D721Med (cell line): ENCODE measurements around the gene IRF3.

Experiments
- DNase-seq: peaks from one replicate; pipeline ENCODE4 v3.0.0; 2011; ENCODE audit warnings: low spot score; ENCODE audit not compliant: insufficient read length
- FAIRE-seq: peaks from 2 replicates; lab custom pipeline; 2011; peaks lifted over from hg19 to GRCh38; lab: Jason Lieb, UNC
- CTCF ChIP-seq: IDR thresholded peaks from 2 replicates; pipeline ENCODE4 v1.5.1; 2012; ENCODE audit warnings: mild to moderate bottlenecking, control low read depth; ENCODE audit not compliant: insufficient read depth; ENCODE audit errors: missing control alignments

Gene IRF3

DNA sequence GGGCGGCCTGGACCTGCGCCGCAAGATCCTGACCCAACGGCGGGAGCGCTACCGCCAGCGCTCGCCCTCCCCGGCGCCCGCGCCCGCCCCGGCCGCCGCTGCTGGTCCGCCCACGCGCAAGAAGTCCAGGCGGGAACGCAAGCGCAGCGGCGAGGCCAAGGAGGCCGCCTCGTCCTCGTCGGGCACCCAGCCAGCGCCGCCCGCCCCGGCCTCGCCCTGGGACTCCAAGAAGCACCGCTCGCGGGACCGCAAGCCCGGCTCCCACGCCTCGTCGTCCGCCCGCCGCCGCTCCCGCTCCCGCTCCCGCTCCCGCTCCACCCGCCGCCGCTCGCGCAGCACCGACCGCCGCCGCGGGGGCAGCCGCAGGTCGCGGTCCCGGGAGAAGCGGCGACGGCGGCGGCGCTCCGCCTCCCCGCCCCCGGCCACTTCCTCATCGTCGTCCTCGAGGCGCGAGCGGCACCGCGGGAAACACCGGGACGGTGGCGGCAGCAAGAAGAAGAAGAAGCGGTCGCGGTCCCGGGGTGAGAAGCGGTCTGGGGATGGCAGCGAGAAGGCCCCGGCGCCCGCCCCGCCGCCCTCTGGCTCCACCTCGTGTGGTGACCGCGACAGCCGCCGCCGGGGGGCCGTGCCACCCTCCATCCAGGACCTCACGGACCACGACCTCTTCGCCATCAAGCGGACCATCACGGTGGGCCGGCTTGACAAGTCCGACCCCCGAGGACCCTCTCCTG lies 13.7 kb downstream of the IRF3 start:
- FAIRE-seq (no peak), DNase-seq (no peak)
- no peak for TF ChIP-seq CTCF

DNA sequence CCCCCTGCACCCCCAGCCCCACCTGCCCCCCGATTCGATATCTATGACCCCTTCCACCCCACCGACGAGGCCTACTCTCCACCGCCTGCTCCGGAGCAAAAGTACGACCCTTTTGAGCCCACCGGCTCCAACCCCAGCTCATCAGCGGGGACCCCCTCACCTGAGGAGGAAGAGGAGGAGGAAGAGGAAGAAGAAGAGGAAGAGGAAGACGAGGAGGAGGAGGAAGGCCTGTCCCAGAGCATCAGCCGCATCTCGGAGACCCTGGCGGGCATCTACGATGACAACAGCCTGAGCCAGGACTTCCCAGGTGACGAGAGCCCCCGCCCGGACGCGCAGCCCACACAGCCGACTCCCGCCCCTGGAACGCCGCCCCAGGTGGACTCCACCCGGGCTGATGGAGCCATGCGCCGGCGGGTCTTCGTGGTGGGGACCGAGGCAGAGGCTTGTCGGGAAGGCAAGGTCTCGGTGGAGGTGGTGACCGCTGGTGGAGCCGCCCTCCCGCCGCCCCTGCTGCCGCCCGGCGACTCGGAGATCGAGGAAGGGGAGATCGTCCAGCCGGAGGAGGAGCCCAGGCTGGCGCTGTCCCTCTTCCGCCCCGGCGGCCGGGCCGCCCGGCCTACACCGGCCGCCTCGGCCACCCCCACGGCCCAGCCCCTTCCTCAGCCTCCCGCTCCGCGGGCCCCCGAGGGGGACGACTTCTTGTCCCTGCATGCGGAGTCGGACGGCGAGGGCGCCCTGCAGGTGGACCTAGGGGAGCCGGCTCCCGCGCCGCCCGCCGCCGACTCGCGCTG lies 14.4 kb downstream of the IRF3 start:
- DNase-seq (no peak), FAIRE-seq (no peak)
- no peak for TF ChIP-seq CTCF

- FAIRE-seq, result no peak
- no peak for DNase-seq
- TF ChIP-seq CTCF, result no peak
Measured at GRCh38 chr19:49646586-49646985, 19.1 kb downstream of the IRF3 start.

DNA sequence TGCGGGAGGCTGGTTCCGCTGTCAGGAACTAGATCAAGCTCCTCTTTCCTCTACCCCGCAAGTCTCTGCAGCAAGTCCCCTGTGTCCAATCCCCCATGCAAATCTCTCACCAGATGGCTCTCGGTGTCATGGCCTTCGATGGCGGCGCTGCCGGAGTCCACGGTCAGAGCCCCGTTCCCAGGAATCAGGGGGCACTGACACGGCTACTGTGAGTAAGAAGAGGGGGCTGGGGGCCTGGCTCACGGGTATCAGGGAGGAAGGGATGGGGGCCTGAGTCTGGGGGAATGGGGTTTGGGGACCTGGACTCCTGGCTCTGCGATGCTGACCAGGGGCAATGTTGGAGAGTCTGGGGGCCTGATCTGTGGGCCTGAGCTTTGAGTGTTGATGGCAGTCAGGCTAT lies 19.7 kb downstream of the IRF3 start:
- DNase-seq, result no peak
- no peak for TF ChIP-seq CTCF
- no peak for FAIRE-seq

GRCh38 chr19:49645592-49645991 lies 20.1 kb downstream of the IRF3 start:
- no peak for DNase-seq
- TF ChIP-seq CTCF, result no peak
- no peak for FAIRE-seq

GRCh38 chr19:49643466-49643865 lies 22.2 kb downstream of the IRF3 start:
- no peak for FAIRE-seq
- no peak for TF ChIP-seq CTCF
- DNase-seq, result no peak
